Right cardiac atrium (tissue), 5 donors: Measurements from ENCODE around the gene C14orf132. TPM values are rescaled to one million over a fixed set of nuclear protein-coding genes. Genes with fewer than 3 reads are reported as not detected.

Source experiments
- ATAC-seq, 2 donors: fragments of 200-7000 bp; cut with Tn5 transposase; one replicate each; pipeline versions ENCODE4 v1.8.0 to v1.9.1; 2020; ENCODE audit warnings: moderate library complexity in 2 of 2, mild to moderate bottlenecking in 1 of 2
- DNase-seq, 3 donors: peaks; one replicate each; pipeline ENCODE4 v3.0.0-alpha.2; 2020
- H3K27ac ChIP-seq: one replicate; pipeline ENCODE4 v1.5.1; 2013; ENCODE audit warnings: mild to moderate bottlenecking, low read length, control low read depth, moderate library complexity
- H3K27me3 ChIP-seq: one replicate; pipeline ENCODE4 v1.6.1; 2013; ENCODE audit not compliant: control insufficient read depth, insufficient read depth
- H3K4me1 ChIP-seq: one replicate; pipeline ENCODE4 v1.6.1; 2013; ENCODE audit warnings: low read length; ENCODE audit not compliant: control insufficient read depth, insufficient read depth
- H3K4me3 ChIP-seq: one replicate; pipeline ENCODE4 v1.5.1; 2013; ENCODE audit warnings: low read length, control low read depth
- H3K9me3 ChIP-seq: one replicate; pipeline ENCODE4 v1.6.1; 2013; ENCODE audit warnings: low read length; ENCODE audit not compliant: control insufficient read depth
- WGBS: extraction: QIAGEN DNeasy Blood & Tissue Kit; methylation state at CpG from one replicate; pipeline ENCODE4 v1.1.7; 2013; 5-methylcytosine and 5-hydroxymethylcytosine counted together
- intact Hi-C, 4 donors: fragments of 100-400 bp; cut with DNase I; formaldehyde crosslinking; loops; one replicate each; pipeline versions ENCODE4 v1.11.0 to v1.14.0; 2022 to 2023
- polyA plus RNA-seq: library from polyadenylated mRNA; stranded (reverse); fragments of 200-250 nt; gene quantifications from one replicate; pipeline ENCODE4 v1.2.3, GENCODE V29; 2013
- total RNA-seq, 4 donors: library from RNA; stranded (reverse); fragmentation: NEBNext Ultra II Directional; extraction: Animal tissue kit (Norgen Biotek cat#: 25700); gene quantifications; one replicate each; pipeline ENCODE4 v1.2.1, GENCODE V29; 2021
- donor health status: healthy with polysubstance abuse.
- donor health status: DM: no; HTN: yes; CAD: no.
- donor health status: DM: no; HTN: no; CAD: no.
- donor health status: DM: no; HTN: yes; CAD: no; lungs with severe emphysema.
- donor health status: DM: yes; HTN: yes; CAD: no.

The C14orf132 gene
- total and polyA plus RNA-seq, 5 donors = 2.9 to 5.3 (median 4.4) TPM

GRCh38 chr14:96094211-96094610, 55.0 kb downstream of the C14orf132 start:
- Histone ChIP-seq H3K9me3 (no peaks in the 10 kb centered on the region), H3K27me3 (no peaks in the 10 kb centered on the region), H3K4me1 (peaks cover 3% of the 10 kb centered on the region), H3K27ac (no peak overlapping the region), H3K4me3 (no peak overlapping the region)
- intact Hi-C loops = loop anchor here in 1 of 4 donors (10.0 kb wide), 1 partner anchor 99 kb away; no protein-coding TSS in a partner anchor
- WGBS = 80% methylated on average over 4 of the region's 4 CpGs
- no peak for DNase-seq
- ATAC-seq = no peak

GRCh38 chr14:96094656-96095055, 55.5 kb downstream of the C14orf132 start:
- DNase-seq (no peak), ATAC-seq (no peak)
- 96% methylated on average over 5 of the region's 5 CpGs for WGBS
- Histone ChIP-seq H3K27ac (no peak overlapping the region), H3K4me3 (no peak overlapping the region), H3K4me1 (peaks cover 3% of the 10 kb centered on the region), H3K9me3 (no peaks in the 10 kb centered on the region), H3K27me3 (no peaks in the 10 kb centered on the region)
- intact Hi-C loops = loop anchor here in 1 of 4 donors (10.0 kb wide), 1 partner anchor 100 kb away; no protein-coding TSS in a partner anchor

- 76% methylated on average over 3 of the region's 3 CpGs for WGBS
- intact Hi-C loops = loop anchor here in 1 of 4 donors (10.0 kb wide), 1 partner anchor 100 kb away; no protein-coding TSS in a partner anchor
- no peak overlapping the region for H3K4me3 ChIP-seq
- no peak for ATAC-seq
- no peak overlapping the region for H3K27ac ChIP-seq
- no peaks in the 10 kb centered on the region for H3K9me3 ChIP-seq
- peaks cover 3% of the 10 kb centered on the region for H3K4me1 ChIP-seq
- DNase-seq = no peak
- no peaks in the 10 kb centered on the region for H3K27me3 ChIP-seq
Measured at GRCh38 chr14:96095058-96095457, 55.9 kb downstream of the C14orf132 start.

- ATAC-seq (no peak), DNase-seq (no peak)
- intact Hi-C loops = loop anchor here in 1 of 4 donors (10.0 kb wide), 1 partner anchor 101 kb away; no protein-coding TSS in a partner anchor
- 55% methylated on average over 16 of the region's 16 CpGs for WGBS
- H3K4me1 ChIP-seq = no peaks in the 10 kb centered on the region
- H3K27me3 ChIP-seq = no peaks in the 10 kb centered on the region
- no peaks in the 10 kb centered on the region for H3K9me3 ChIP-seq
- H3K4me3 ChIP-seq = no peak overlapping the region
- H3K27ac ChIP-seq = no peak overlapping the region
Measured at GRCh38 chr14:96095581-96096476, 56.7 kb downstream of the C14orf132 start.

- no peak overlapping the region for H3K4me3 ChIP-seq
- WGBS = 66% methylated on average over 12 of the region's 12 CpGs
- H3K4me1 ChIP-seq = no peaks in the 10 kb centered on the region
- ATAC-seq (no peak), DNase-seq (no peak)
- H3K27me3 ChIP-seq = no peaks in the 10 kb centered on the region
- H3K27ac ChIP-seq = no peak overlapping the region
- intact Hi-C loops = loop anchor here in 1 of 4 donors (10.0 kb wide), 1 partner anchor 102 kb away; no protein-coding TSS in a partner anchor
- no peaks in the 10 kb centered on the region for H3K9me3 ChIP-seq
Measured at GRCh38 chr14:96096639-96097610, 57.8 kb downstream of the C14orf132 start.

- WGBS = 67% methylated on average over 7 of the region's 7 CpGs
- no peaks in the 10 kb centered on the region for H3K27me3 ChIP-seq
- no peak overlapping the region for H3K27ac ChIP-seq
- no peak overlapping the region for H3K4me3 ChIP-seq
- H3K9me3 ChIP-seq = no peaks in the 10 kb centered on the region
- H3K4me1 ChIP-seq = no peaks in the 10 kb centered on the region
- DNase-seq = no peak
- intact Hi-C loops = loop anchor here in 1 of 4 donors (10.0 kb wide), 1 partner anchor 103 kb away; no protein-coding TSS in a partner anchor
- no peak for ATAC-seq
Measured at GRCh38 chr14:96097752-96098151, 58.6 kb downstream of the C14orf132 start.

DNA sequence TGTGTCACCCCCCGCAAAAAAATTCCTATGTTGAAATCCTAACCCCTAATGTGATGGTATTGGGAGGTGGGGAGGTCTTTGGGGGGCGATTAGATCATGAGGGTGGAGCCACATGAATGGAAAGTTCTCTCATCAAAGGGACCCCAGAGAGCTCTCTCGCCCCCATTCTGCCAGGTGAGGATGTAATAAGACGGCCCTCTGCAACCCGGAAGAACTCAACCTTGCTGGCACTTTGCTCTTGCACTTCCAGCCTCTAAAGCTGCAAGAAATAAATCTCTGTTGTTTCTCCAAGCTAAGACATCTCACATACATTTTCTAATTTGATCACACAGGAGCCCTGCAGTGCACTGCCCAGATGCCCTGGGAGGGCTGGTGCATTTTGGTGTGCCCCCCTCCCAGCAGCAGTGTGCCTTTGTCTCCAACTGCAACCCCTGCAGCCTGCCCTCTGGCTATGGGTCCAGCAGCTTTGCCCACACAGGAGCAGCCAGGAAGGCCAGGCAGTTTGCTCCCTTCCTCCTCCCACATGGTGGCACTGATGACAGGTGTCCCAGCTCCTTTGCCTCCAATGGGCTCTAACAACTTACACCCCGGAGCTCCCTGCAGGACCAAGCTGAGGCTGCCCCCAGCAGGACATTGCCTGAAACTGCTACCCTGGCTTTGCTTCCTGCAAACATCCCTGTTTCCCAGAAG, 59.3 kb downstream of the C14orf132 start:
- no peaks in the 10 kb centered on the region for H3K4me1 ChIP-seq
- ATAC-seq (peak; percentile 22 to 24), DNase-seq (no peak)
- intact Hi-C loops = loop anchor here in 1 of 4 donors (10.0 kb wide), 1 partner anchor 104 kb away; no protein-coding TSS in a partner anchor
- H3K27ac ChIP-seq = no peak overlapping the region
- no peaks in the 10 kb centered on the region for H3K9me3 ChIP-seq
- H3K27me3 ChIP-seq = no peaks in the 10 kb centered on the region
- WGBS = 39% methylated on average over 6 of the region's 6 CpGs
- no peak overlapping the region for H3K4me3 ChIP-seq

DNA sequence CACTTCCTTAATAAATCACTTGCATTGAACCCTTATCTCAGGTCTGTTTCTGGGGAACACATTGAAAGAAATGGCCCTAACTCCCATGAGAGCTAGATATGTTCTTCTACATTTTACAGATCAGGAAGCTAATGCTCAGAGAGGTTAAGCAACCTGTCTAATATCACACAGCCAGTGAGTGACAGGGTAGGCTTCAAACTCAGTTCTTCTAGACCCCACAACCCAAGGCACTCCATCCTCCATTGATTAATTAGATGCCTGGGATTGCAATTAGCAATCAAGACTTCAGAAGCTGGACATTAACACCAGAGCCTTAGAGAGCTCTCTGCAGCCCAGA, 59.8 kb downstream of the C14orf132 start:
- H3K9me3 ChIP-seq = no peaks in the 10 kb centered on the region
- H3K4me1 ChIP-seq = no peaks in the 10 kb centered on the region
- no peak overlapping the region for H3K27ac ChIP-seq
- no peak overlapping the region for H3K4me3 ChIP-seq
- no peaks in the 10 kb centered on the region for H3K27me3 ChIP-seq
- intact Hi-C loops = loop anchor here in 1 of 4 donors (10.0 kb wide), 1 partner anchor 104 kb away; no protein-coding TSS in a partner anchor
- no peak for DNase-seq
- no peak for ATAC-seq

DNA sequence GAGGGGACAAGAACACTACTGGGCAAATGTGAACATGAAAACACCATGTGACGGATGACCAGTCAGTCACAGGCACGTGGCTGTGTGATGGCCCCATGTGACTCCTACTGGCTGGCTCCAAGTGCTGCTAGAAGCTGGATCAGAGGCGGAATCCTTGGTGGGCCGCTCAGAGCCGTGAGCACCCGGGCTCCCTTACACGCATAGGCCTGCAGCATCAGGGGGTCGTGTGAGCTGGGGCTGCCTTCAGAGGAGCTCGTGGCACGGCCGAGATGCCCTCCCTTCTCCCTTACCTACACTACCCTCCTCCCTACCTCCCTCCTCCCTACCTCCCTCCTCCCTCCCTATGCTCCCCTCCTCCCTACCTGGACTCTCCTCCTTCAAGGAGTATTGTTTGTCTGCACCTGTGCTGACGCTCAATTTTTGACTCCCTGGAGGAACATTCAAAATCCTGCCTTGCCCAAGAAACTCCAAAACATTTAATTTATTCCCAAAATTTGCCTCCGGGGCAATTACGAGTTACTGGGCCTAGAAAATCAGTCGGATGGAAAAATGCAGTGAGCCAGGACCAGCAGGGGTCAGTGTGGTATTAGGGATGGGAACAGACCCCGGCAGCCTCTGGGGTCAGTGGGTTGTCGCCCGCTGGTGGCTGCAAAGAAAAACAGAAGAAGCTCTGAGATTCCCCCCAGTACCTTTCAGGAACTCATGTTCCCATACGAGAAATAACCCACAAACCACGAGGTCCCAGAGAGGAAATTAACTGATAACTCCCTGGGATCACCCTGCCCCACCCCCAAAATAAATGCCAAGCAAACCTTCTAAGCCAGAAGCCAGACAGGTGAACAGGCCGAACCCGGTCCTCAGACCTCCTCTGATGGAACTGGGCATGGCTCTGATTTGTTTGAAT, 61.3 kb downstream of the C14orf132 start:
- peak; percentile 54 to 64 for ATAC-seq
- H3K9me3 ChIP-seq = no peaks in the 10 kb centered on the region
- no peak overlapping the region for H3K27ac ChIP-seq
- intact Hi-C loops = loop anchor here (1.0 to 10.0 kb wide), 4 partner anchors 172 to 324 kb away; no protein-coding TSS in a partner anchor
- no peaks in the 10 kb centered on the region for H3K27me3 ChIP-seq
- no peaks in the 10 kb centered on the region for H3K4me1 ChIP-seq
- H3K4me3 ChIP-seq = no peak overlapping the region
- DNase-seq = peak; percentile 70 to 87 (median 79)
- WGBS = 34% methylated on average over 22 of the region's 22 CpGs
